ENCODE measurements around the gene ZDHHC17.

Gene ZDHHC17

DNA sequence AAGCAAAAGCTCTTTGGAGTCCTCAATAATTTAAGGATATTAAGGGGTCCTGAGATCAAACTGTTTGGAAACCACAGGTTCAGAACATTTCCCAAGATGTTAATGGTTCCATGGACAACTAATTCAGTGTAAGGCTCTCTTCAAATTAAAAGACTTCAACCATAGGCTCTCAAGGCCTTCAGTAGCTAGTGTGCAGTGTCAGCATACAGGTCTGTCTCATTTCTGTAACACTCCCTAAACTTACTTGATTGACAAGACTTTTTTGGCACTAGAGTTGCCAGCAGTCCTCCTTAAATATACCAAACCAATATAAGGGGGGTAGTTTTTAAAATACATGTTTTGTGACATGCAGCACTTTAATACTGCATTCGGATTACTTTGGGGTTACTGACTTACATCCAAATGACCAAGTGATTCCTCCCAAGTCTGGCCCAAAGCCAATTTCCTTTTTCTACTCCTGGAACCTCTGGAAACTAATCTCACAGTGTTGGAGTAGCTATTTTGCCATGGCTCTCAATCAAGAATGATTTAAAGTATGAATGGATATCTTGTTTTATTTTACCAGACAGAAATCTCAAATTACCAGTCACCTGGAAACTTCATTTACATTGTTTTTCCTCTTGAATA, 92.2 kb downstream of the ZDHHC17 start:
- no peak for DNase-seq (ENCODE audit: extremely low read depth, insufficient read length)
- H3K36me3 ChIP-seq (ENCODE audit: control insufficient read depth, insufficient read depth, low read length): no peaks in the 10 kb centered on the region
- H3K4me3 ChIP-seq (replicated peaks; ENCODE audit: low read depth, low read length): no peak overlapping the region
- H3K27me3 ChIP-seq (replicated peaks; ENCODE audit: control insufficient read depth, insufficient read depth, low read length): no peaks in the 10 kb centered on the region
- TF ChIP-seq, protein P1, sequence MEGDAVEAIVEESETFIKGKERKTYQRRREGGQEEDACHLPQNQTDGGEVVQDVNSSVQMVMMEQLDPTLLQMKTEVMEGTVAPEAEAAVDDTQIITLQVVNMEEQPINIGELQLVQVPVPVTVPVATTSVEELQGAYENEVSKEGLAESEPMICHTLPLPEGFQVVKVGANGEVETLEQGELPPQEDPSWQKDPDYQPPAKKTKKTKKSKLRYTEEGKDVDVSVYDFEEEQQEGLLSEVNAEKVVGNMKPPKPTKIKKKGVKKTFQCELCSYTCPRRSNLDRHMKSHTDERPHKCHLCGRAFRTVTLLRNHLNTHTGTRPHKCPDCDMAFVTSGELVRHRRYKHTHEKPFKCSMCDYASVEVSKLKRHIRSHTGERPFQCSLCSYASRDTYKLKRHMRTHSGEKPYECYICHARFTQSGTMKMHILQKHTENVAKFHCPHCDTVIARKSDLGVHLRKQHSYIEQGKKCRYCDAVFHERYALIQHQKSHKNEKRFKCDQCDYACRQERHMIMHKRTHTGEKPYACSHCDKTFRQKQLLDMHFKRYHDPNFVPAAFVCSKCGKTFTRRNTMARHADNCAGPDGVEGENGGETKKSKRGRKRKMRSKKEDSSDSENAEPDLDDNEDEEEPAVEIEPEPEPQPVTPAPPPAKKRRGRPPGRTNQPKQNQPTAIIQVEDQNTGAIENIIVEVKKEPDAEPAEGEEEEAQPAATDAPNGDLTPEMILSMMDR (IDR thresholded peaks at IDR 0.05; ENCODE audit: insufficient read depth, low read length, poor library complexity, severe bottlenecking): no peak

DNA sequence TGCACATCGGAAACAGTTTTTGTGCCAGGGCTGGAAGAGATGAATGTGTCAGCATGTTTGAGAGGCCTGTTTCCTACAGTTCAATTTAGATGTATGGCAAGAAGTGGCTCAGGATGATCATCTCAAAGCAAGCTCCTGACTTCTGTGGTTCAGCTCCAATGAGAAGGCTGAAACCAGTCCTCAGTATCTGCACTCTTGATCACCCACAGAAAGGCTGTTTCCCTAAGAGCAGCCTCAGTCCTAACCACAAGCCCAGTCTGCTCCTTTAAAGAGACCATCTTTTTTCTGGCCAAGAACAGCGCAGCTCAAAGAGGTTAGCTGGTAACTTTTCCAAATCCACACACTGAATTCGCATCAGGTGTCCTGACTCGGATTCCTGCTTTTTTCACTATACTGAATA, 95.7 kb downstream of the ZDHHC17 start:
- Histone ChIP-seq H3K36me3 (ENCODE audit: control insufficient read depth, insufficient read depth, low read length) (no peaks in the 10 kb centered on the region), H3K4me3 (replicated peaks; ENCODE audit: low read depth, low read length) (no peak overlapping the region), H3K27me3 (replicated peaks; ENCODE audit: control insufficient read depth, insufficient read depth, low read length) (no peaks in the 10 kb centered on the region)
- TF ChIP-seq, protein P1 (IDR thresholded peaks at IDR 0.05; ENCODE audit: insufficient read depth, low read length, poor library complexity, severe bottlenecking): no peak
- no peak for DNase-seq (ENCODE audit: extremely low read depth, insufficient read length)

DNA sequence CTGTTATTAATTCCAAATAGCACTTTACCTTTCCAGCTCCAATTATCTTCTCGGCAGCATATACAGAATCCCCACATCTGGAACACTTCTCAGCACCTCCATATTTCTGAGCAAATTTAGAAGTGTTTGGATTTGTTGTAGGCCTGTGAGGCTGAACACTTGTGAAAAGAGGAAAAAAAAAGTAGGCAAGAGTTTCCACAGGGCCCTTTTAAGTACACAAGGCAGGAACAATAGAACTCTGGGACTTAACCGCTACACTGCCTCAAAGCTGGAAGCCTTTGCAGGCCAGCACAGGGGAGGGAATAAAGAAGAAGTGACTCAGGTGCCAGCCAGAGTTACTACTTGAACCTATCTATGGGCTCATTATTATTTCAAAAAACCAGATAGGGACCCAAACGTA, 96.3 kb downstream of the ZDHHC17 start:
- no peaks in the 10 kb centered on the region for H3K27me3 ChIP-seq (replicated peaks; ENCODE audit: control insufficient read depth, insufficient read depth, low read length)
- TF ChIP-seq, protein P1 (IDR thresholded peaks at IDR 0.05; ENCODE audit: insufficient read depth, low read length, poor library complexity, severe bottlenecking): no peak
- no peak overlapping the region for H3K4me3 ChIP-seq (replicated peaks; ENCODE audit: low read depth, low read length)
- DNase-seq (ENCODE audit: extremely low read depth, insufficient read length): no peak
- no peaks in the 10 kb centered on the region for H3K36me3 ChIP-seq (ENCODE audit: control insufficient read depth, insufficient read depth, low read length)

DNA sequence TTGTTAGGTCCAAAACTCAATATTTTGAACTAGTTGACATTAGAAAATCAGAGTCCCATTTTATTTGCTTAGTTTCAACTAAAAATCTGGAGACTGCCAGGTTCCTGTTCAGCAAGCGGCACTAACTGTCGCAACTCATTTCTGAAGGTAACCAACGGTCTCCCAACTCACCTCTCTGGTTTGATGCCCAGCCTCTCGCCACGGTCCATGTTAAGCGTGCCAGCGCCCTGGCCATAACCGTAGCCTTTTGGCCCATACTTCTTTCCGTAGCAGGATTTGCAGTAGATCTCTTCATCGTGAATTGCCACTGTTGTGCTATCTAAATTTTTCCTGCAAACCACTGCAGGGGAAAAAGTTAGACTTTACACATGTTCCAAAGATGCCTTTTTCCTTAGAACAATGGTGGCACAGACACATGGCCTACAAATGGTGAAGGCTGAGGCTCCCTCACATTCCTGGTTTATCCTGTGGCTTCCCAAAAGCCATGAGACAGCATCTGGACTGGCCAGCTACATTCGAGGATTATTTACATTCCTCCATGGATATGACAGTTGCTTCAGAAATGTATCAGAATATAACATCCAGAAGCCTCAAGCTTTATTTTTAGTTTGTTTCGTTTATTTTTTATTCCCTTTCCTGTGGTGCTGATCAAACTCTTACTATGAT, 99.2 kb downstream of the ZDHHC17 start:
- TF ChIP-seq, protein P1 (IDR thresholded peaks at IDR 0.05; ENCODE audit: insufficient read depth, low read length, poor library complexity, severe bottlenecking): no peak
- no peak overlapping the region for H3K4me3 ChIP-seq (replicated peaks; ENCODE audit: low read depth, low read length)
- no peaks in the 10 kb centered on the region for H3K36me3 ChIP-seq (ENCODE audit: control insufficient read depth, insufficient read depth, low read length)
- no peak for DNase-seq (ENCODE audit: extremely low read depth, insufficient read length)
- no peaks in the 10 kb centered on the region for H3K27me3 ChIP-seq (replicated peaks; ENCODE audit: control insufficient read depth, insufficient read depth, low read length)

DNA sequence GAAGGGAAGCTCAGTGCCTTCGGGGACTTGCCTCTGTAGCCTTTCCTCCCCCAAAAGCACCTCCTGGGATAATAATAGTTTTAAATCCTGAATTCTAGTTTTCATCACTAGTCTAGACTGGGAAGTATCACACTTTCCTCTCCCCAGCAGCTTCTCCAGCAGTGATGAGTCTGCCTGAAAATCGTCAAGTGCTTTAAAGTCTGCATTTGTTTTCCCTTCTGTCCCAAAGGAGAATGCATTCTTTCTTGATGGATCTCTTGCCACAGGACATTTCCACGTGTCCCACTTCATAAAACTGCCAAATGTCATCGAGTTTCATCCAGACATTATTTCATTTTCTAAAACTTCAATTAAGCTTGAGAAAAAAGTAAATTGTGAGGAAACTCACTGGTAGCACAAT, 99.9 kb downstream of the ZDHHC17 start:
- TF ChIP-seq, protein P1 (IDR thresholded peaks at IDR 0.05; ENCODE audit: insufficient read depth, low read length, poor library complexity, severe bottlenecking): no peak
- Histone ChIP-seq H3K27me3 (replicated peaks; ENCODE audit: control insufficient read depth, insufficient read depth, low read length) (no peaks in the 10 kb centered on the region), H3K36me3 (ENCODE audit: control insufficient read depth, insufficient read depth, low read length) (no peaks in the 10 kb centered on the region), H3K4me3 (replicated peaks; ENCODE audit: low read depth, low read length) (no peak overlapping the region)
- no peak for DNase-seq (ENCODE audit: extremely low read depth, insufficient read length)

Measured in GM06990 (cell line).